GM12878 (cell line): ENCODE results near the gene GCC2. TPM values are rescaled to one million over a fixed set of nuclear protein-coding genes. Genes with fewer than 3 reads are reported as not detected.
A peak's percentile ranks its signal among the peaks of the same experiment; 100 is the strongest.

ENCODE experiments used
- ASH2L ChIP-seq: fragments of 300-600, 200-600 bp; sonication (generic); IDR thresholded peaks from 2 replicates; pipeline ENCODE4 v1.6.1; 2017; ENCODE audit warnings: low read depth, mild to moderate bottlenecking, borderline replicate concordance
- ATF7 ChIP-seq: fragments of 450-650 bp; IDR thresholded peaks from 2 replicates; pipeline ENCODE4 v1.6.1; 2016; ENCODE audit warnings: low read depth, mild to moderate bottlenecking
- BCL3 ChIP-seq: IDR thresholded peaks from 2 replicates; pipeline ENCODE4 v1.6.1; 2011; ENCODE audit warnings: borderline replicate concordance, low read depth, mild to moderate bottlenecking, moderate library complexity, low read length; ENCODE audit not compliant: insufficient read depth, poor library complexity, severe bottlenecking
- BMI1 ChIP-seq: fragments of 450-650 bp; IDR thresholded peaks from 2 replicates; pipeline ENCODE4 v1.6.1; 2016; ENCODE audit warnings: mild to moderate bottlenecking, moderate library complexity, borderline replicate concordance
- CBX3 ChIP-seq: fragments of 200-600 bp; sonication (generic); IDR thresholded peaks from 2 replicates; pipeline ENCODE4 v1.6.1; 2016; ENCODE audit warnings: low read depth, borderline replicate concordance
- CEBPB ChIP-seq, 2 experiments: fragments of 150-350 bp in 1 of 2; IDR thresholded peaks; 2 replicates each; pipeline ENCODE4 v1.6.1; 2012 to 2014; ENCODE audit warnings: low read depth in 2 of 2, low read length in 2 of 2, borderline replicate concordance in 1 of 2, inconsistent platforms in 1 of 2
- CREM ChIP-seq: IDR thresholded peaks from 2 replicates; pipeline ENCODE4 v1.6.1; 2014; ENCODE audit warnings: antibody characterized with exemption, low read depth
- DPF2 ChIP-seq: fragments of 450-650 bp; IDR thresholded peaks from 2 replicates; pipeline ENCODE4 v1.6.1; 2017; ENCODE audit warnings: mild to moderate bottlenecking
- EED ChIP-seq: sonication (generic); IDR thresholded peaks from 2 replicates; pipeline ENCODE4 v1.6.1; 2016; ENCODE audit warnings: antibody characterized with exemption, low read depth
- EGR1 ChIP-seq, 2 experiments: IDR thresholded peaks; 1 replicate in 1 of 2; 2 replicates in 1 of 2; pipeline ENCODE4 v1.6.1; 2011 to 2012; ENCODE audit warnings: low read depth in 2 of 2, low read length in 2 of 2, borderline replicate concordance in 1 of 2, mild to moderate bottlenecking in 1 of 2, moderate library complexity in 1 of 2
- IKZF1 ChIP-seq: fragments of 450-650 bp; conservative IDR thresholded peaks from 2 replicates; pipeline ENCODE4 v1.6.1; 2017; ENCODE audit warnings: antibody characterized with exemption, mild to moderate bottlenecking
- IKZF2 ChIP-seq, 2 experiments: fragments of 450-650 bp; IDR thresholded peaks; 2 replicates each; pipeline ENCODE4 v1.6.1; 2017; ENCODE audit warnings: mild to moderate bottlenecking in 2 of 2, moderate library complexity in 2 of 2
- IRF4 ChIP-seq: IDR thresholded peaks from 2 replicates; pipeline ENCODE4 v1.6.1; 2011; ENCODE audit warnings: low read depth, low read length
- JUNB ChIP-seq: IDR thresholded peaks from 2 replicates; pipeline ENCODE4 v1.6.1; 2016; ENCODE audit warnings: antibody characterized with exemption, mild to moderate bottlenecking
- KLF5 ChIP-seq: fragments of 450-650 bp; IDR thresholded peaks from 2 replicates; pipeline ENCODE4 v1.6.1; 2014; ENCODE audit warnings: mild to moderate bottlenecking; ENCODE audit not compliant: partially characterized antibody
- LARP7 ChIP-seq: fragments of 450-650 bp; IDR thresholded peaks from 2 replicates; pipeline ENCODE4 v1.6.1; 2017; ENCODE audit warnings: mild to moderate bottlenecking
- MEF2B ChIP-seq: fragments of 450-650 bp; IDR thresholded peaks from 2 replicates; pipeline ENCODE4 v1.6.1; 2018; ENCODE audit warnings: mild to moderate bottlenecking, moderate library complexity; ENCODE audit not compliant: partially characterized antibody, poor library complexity, severe bottlenecking
- MTA2 ChIP-seq: fragments of 450-650 bp; IDR thresholded peaks from 2 replicates; pipeline ENCODE4 v1.6.1; 2016; ENCODE audit warnings: low read depth, mild to moderate bottlenecking, moderate library complexity
- NBN ChIP-seq: fragments of 450-650 bp; IDR thresholded peaks from 2 replicates; pipeline ENCODE4 v1.6.1; 2016
- NFIC ChIP-seq: IDR thresholded peaks from 2 replicates; pipeline ENCODE4 v1.6.1; 2012; ENCODE audit warnings: low read depth, mild to moderate bottlenecking, inconsistent platforms, low read length, moderate library complexity
- NR2F1 ChIP-seq: fragments of 450-650 bp; conservative IDR thresholded peaks from 2 replicates; pipeline ENCODE4 v1.6.1; 2017; ENCODE audit warnings: mild to moderate bottlenecking
- POLR2A ChIP-seq: IDR thresholded peaks from 2 replicates; pipeline ENCODE4 v1.6.1; 2011; ENCODE audit warnings: low read depth, mild to moderate bottlenecking, low read length
- SMAD5 ChIP-seq: IDR thresholded peaks from 2 replicates; pipeline ENCODE4 v1.6.1; 2016; ENCODE audit warnings: antibody characterized with exemption, low read depth
- SMARCA5 ChIP-seq: fragments of 450-650 bp; IDR thresholded peaks from 2 replicates; pipeline ENCODE4 v1.6.1; 2017; ENCODE audit warnings: mild to moderate bottlenecking
- SRF ChIP-seq, 2 experiments: IDR thresholded peaks; 2 replicates each; pipeline ENCODE4 v1.6.1; 2011; ENCODE audit warnings: low read depth in 2 of 2, low read length in 2 of 2, mild to moderate bottlenecking in 1 of 2, moderate library complexity in 1 of 2
- SUZ12 ChIP-seq: fragments of 200-600 bp; sonication (generic); IDR thresholded peaks from one replicate; pipeline ENCODE4 v1.6.1; 2018; ENCODE audit warnings: antibody characterized with exemption, mild to moderate bottlenecking; ENCODE audit not compliant: unreplicated experiment
- TARDBP ChIP-seq: IDR thresholded peaks from 2 replicates; pipeline ENCODE4 v1.6.1; 2016; ENCODE audit warnings: borderline replicate concordance
- TCF7 ChIP-seq: IDR thresholded peaks from 2 replicates; pipeline ENCODE4 v1.6.1; 2014; ENCODE audit warnings: antibody characterized with exemption, borderline replicate concordance
- YBX1 ChIP-seq: fragments of 450-650 bp; IDR thresholded peaks from 2 replicates; pipeline ENCODE4 v1.6.1; 2016; ENCODE audit warnings: antibody characterized with exemption
- ZNF217 ChIP-seq: fragments of 450-650 bp; IDR thresholded peaks from 2 replicates; pipeline ENCODE4 v1.6.1; 2017; ENCODE audit warnings: antibody characterized with exemption, mild to moderate bottlenecking
- polyA plus RNA-seq, 11 experiments: library from polyadenylated mRNA; depleted of rRNA in 4 of 11; unstranded in 6 of 11; stranded (reverse) in 5 of 11; fragments of >200 nt; fragmentation: Nextera tagmentation in 4 of 11; fragmentation: Illumina TruSeq in 1 of 11; extraction: Ambion mirVana in 4 of 11; extraction: Trizol in 1 of 11; gene quantifications; 1 replicate in 1 of 11; 2 replicates in 10 of 11; pipeline versions ENCODE4 v1.2.1 to v1.2.3, GENCODE V29; 2011 to 2016; ENCODE audit warnings: inconsistent platforms in 2 of 11, missing spikeins in 2 of 11, low read depth in 1 of 11
- total RNA-seq, 4 experiments: library from RNA; depleted of rRNA in 3 of 4; stranded (reverse); fragments of >200 nt in 3 of 4; fragmentation: Illumina TruSeq in 1 of 4; extraction: Trizol in 1 of 4; gene quantifications; 2 replicates each; pipeline versions ENCODE4 v1.2.1 to v1.2.3, GENCODE V29; 2013 to 2021
- TF ChIP-seq, protein P1 (sequence below): IDR thresholded peaks from 2 replicates; pipeline ENCODE4 v1.6.1; 2011; ENCODE audit warnings: low read depth, mild to moderate bottlenecking, low read length, moderate library complexity, borderline replicate concordance; ENCODE audit errors: extremely low read depth

GCC2 gene
- total and polyA plus RNA-seq, 10 of the 15 experiments (the other 5 are each of a cell fraction or from before 2014, with no cell fraction given), result 11.8 to 35.5 (median 25.4) TPM

DNA sequence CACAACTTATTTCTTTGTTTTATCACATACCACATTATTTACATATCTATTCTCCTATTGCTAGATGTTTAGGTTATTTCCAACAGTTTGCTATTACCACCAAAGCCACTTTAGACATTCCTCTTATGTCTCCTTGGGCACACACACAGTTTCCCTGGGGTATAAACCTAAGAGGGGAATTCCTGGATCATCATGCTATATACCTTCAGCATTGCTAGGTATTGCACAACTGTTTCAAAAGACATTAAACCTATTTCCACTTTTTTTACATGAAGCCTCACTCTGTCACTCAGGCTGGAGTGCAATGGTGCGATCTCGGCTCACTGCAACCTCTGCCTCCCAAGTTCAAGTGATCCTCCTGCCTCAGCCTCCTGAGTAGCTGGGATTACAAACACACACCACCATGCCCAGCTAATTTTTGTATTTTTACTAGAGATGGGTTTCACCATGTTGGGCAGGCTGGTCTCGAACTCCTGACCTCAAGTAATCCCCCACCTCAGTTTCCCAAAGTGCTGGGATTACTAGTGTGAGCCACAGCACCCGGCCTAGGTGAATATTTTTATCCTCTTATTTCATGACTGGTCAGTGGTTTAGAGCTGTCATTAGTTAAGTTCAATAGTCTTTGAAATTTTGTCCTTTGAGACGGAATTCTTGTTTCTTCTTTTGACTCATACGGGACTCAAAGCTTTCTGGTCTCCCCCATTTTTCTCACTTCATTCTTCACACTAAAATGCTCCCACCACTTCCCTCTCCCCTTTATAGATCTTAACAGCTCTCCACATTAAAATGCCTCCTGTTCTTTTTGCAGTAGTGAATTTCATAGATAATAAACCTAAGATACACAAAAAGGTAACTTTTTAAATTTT lies 40.9 kb upstream of the GCC2 start (continued):
- TF ChIP-seq EGR1 (IDR thresholded peaks at IDR 0.05; ENCODE audit: borderline replicate concordance in 1 of 2, low read depth in 2 of 2, low read length in 2 of 2) (no peak), POLR2A (no peak), EED (peak; percentile 53; the same call in 1 of the 2 replicates), CREM (peak; percentile 39; the same call in 1 of the 2 replicates), SUZ12 (no peak), ZNF217 (peak; percentile 96), LARP7 (0 out of 2 replicates have a peak, but pooled peaks have one; percentile 30), BCL3 (peak; percentile 23), JUNB (peak; percentile 86), IKZF1 (peak; percentile 82), SMAD5 (no peak), BMI1 (peak; percentile 53; the same call in 1 of the 2 replicates), MEF2B (peak; percentile 53), TARDBP (no peak), MTA2 (peak; percentile 85), NBN (0 out of 2 replicates have a peak, but pooled peaks have one; percentile 35), NFIC (peak; percentile 85), KLF5 (no peak), SMARCA5 (peak; percentile 68), CEBPB (IDR thresholded peaks at IDR 0.05; ENCODE audit: borderline replicate concordance in 1 of 2, low read depth in 2 of 2, low read length in 2 of 2) (peak in 1 of 2 experiments; percentile 37; a peak in 1 of 4 replicates), NR2F1 (peak; percentile 40; the same call in 1 of the 2 replicates), DPF2 (no peak; the same call in none of the 2 replicates), IKZF2 (IDR thresholded peaks at IDR 0.05) (peak; percentile 85 to 86), CBX3 (no peak), ATF7 (peak; percentile 51; the same call in 1 of the 2 replicates), TCF7 (peak; percentile 75), ASH2L (no peak), SRF (IDR thresholded peaks at IDR 0.05; ENCODE audit: low read depth in 2 of 2, low read length in 2 of 2) (no peak), YBX1 (no peak), IRF4 (peak; percentile 70; the same call in 1 of the 2 replicates)
- TF ChIP-seq, protein P1, sequence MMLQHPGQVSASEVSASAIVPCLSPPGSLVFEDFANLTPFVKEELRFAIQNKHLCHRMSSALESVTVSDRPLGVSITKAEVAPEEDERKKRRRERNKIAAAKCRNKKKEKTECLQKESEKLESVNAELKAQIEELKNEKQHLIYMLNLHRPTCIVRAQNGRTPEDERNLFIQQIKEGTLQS, result no peak
